HEK293 (cell line): ENCODE results near the gene SNCB.

ENCODE experiments used
- CTCF ChIA-PET: fragments of 350-600 bp; formaldehyde crosslinking; extraction: SDS; loops from one replicate; lab custom pipeline; 2021; ENCODE audit warnings: antibody characterized with exemption; lab: Yijun Ruan, JAX
- POLR2A ChIA-PET: fragments of 300-600 bp; formaldehyde crosslinking; extraction: SDS; loops from one replicate; lab custom pipeline; 2020; ENCODE audit warnings: antibody characterized with exemption, inconsistent platforms; lab: Yijun Ruan, JAX
- H3K27ac ChIP-seq: fragments of 200-500 bp; sonication (Bioruptor generic); 2 replicates; pipeline ENCODE4 v1.5.1; 2014; ENCODE audit warnings: low read depth, low read length, control low read depth, inconsistent platforms; ENCODE audit errors: extremely low read depth
- H3K36me3 ChIP-seq, 2 experiments: fragments of 200-500 bp in 1 of 2; sonication (Bioruptor generic) in 1 of 2; 1 replicate in 1 of 2; 2 replicates in 1 of 2; pipeline ENCODE4 v1.5.1; 2014 to 2017; ENCODE audit warnings: inconsistent platforms in 2 of 2, low read length in 2 of 2; ENCODE audit not compliant: control insufficient read depth in 2 of 2, insufficient read depth in 1 of 2
- H3K4me1 ChIP-seq: fragments of 200-500 bp; sonication (Bioruptor generic); 2 replicates; pipeline ENCODE4 v1.5.1; 2014; ENCODE audit warnings: mild to moderate bottlenecking, low read length, inconsistent platforms; ENCODE audit not compliant: control insufficient read depth, insufficient read depth
- H3K4me3 ChIP-seq: 2 replicates; pipeline ENCODE4 v1.5.1; 2011; ENCODE audit warnings: low read depth, mild to moderate bottlenecking, control low read depth, low read length, moderate library complexity
- H3K9me3 ChIP-seq: fragments of 200-500 bp; sonication (Bioruptor generic); 2 replicates; pipeline ENCODE4 v1.5.1; 2014; ENCODE audit warnings: low read depth, low read length, inconsistent platforms; ENCODE audit not compliant: control insufficient read depth, insufficient read depth
- GLIS1 ChIP-seq: fragments of 450-650 bp; formaldehyde crosslinking; IDR thresholded peaks from 2 replicates; pipeline ENCODE4 v1.5.1; 2016; ENCODE audit warnings: missing biosample characterization, missing genetic modification characterization
- GLIS2 ChIP-seq: fragments of 450-650 bp; formaldehyde crosslinking; IDR thresholded peaks from 2 replicates; pipeline ENCODE4 v1.5.1; 2016; ENCODE audit warnings: missing biosample characterization, missing genetic modification characterization
- IKZF3 ChIP-seq: fragments of 450-650 bp; IDR thresholded peaks from 2 replicates; pipeline ENCODE4 v1.5.0; 2018; ENCODE audit warnings: missing biosample characterization, mild to moderate bottlenecking, missing genetic modification characterization, moderate library complexity
- KLF10 ChIP-seq: fragments of 450-650 bp; IDR thresholded peaks from 2 replicates; pipeline ENCODE4 v1.5.1; 2018; ENCODE audit warnings: missing biosample characterization, mild to moderate bottlenecking, missing genetic modification characterization
- KLF9 ChIP-seq: fragments of 450-650 bp; formaldehyde crosslinking; IDR thresholded peaks from 2 replicates; pipeline ENCODE4 v1.5.1; 2016; ENCODE audit warnings: missing biosample characterization, missing genetic modification characterization, low read depth
- SP3 ChIP-seq: fragments of 450-650 bp; formaldehyde crosslinking; IDR thresholded peaks from 2 replicates; pipeline ENCODE4 v1.5.1; 2016; ENCODE audit warnings: missing biosample characterization, missing genetic modification characterization
- ZBTB1 ChIP-seq: fragments of 450-650 bp; formaldehyde crosslinking; IDR thresholded peaks from 2 replicates; pipeline ENCODE4 v1.5.1; 2016; ENCODE audit warnings: missing biosample characterization, missing genetic modification characterization
- ZBTB21 ChIP-seq: fragments of 450-650 bp; formaldehyde crosslinking; IDR thresholded peaks from 2 replicates; pipeline ENCODE4 v1.5.1; 2017; ENCODE audit warnings: missing biosample characterization, missing genetic modification characterization
- ZEB2 ChIP-seq: fragments of 450-650 bp; formaldehyde crosslinking; IDR thresholded peaks from 2 replicates; pipeline ENCODE4 v1.5.1; 2016; ENCODE audit warnings: missing biosample characterization, missing genetic modification characterization
- ZNF202 ChIP-seq: fragments of 450-650 bp; formaldehyde crosslinking; IDR thresholded peaks from 2 replicates; pipeline ENCODE4 v1.5.1; 2016; ENCODE audit warnings: missing biosample characterization, missing genetic modification characterization, borderline replicate concordance
- ZNF354C ChIP-seq: fragments of 450-650 bp; formaldehyde crosslinking; IDR thresholded peaks from 2 replicates; pipeline ENCODE4 v1.5.1; 2016; ENCODE audit warnings: missing biosample characterization, missing genetic modification characterization, low read depth, borderline replicate concordance
- ZNF600 ChIP-seq: fragments of 450-650 bp; formaldehyde crosslinking; IDR thresholded peaks from 2 replicates; pipeline ENCODE4 v1.5.1; 2016; ENCODE audit warnings: missing biosample characterization, missing genetic modification characterization
- ZNF777 ChIP-seq: fragments of 450-650 bp; formaldehyde crosslinking; IDR thresholded peaks from 2 replicates; pipeline ENCODE4 v1.5.1; 2017; ENCODE audit warnings: missing biosample characterization, missing genetic modification characterization, borderline replicate concordance
- ZSCAN30 ChIP-seq: fragments of 450-650 bp; IDR thresholded peaks from 2 replicates; pipeline ENCODE4 v1.5.1; 2018; ENCODE audit warnings: missing biosample characterization, mild to moderate bottlenecking, missing genetic modification characterization, moderate library complexity
- TF ChIP-seq, protein P1 (sequence below): fragments of 450-650 bp; formaldehyde crosslinking; IDR thresholded peaks from 2 replicates; pipeline ENCODE4 v1.5.1; 2016; ENCODE audit warnings: missing biosample characterization, missing genetic modification characterization
- TF ChIP-seq, protein P2 (sequence below): fragments of 450-650 bp; formaldehyde crosslinking; IDR thresholded peaks from 2 replicates; pipeline ENCODE4 v1.5.1; 2016; ENCODE audit warnings: missing biosample characterization, missing genetic modification characterization
- TF ChIP-seq, protein P3 (sequence below): fragments of 450-650 bp; formaldehyde crosslinking; IDR thresholded peaks from 2 replicates; pipeline ENCODE4 v1.5.1; 2016; ENCODE audit warnings: missing biosample characterization, missing genetic modification characterization
- TF ChIP-seq, protein P4 (sequence below): fragments of 450-650 bp; formaldehyde crosslinking; IDR thresholded peaks from 2 replicates; pipeline ENCODE4 v1.5.1; 2016; ENCODE audit warnings: missing biosample characterization, missing genetic modification characterization
- TF ChIP-seq, protein P5 (sequence below): fragments of 450-650 bp; formaldehyde crosslinking; IDR thresholded peaks from 2 replicates; pipeline ENCODE4 v1.5.1; 2017; ENCODE audit warnings: missing biosample characterization, missing genetic modification characterization
- TF ChIP-seq, protein P6 (sequence below): fragments of 450-650 bp; formaldehyde crosslinking; IDR thresholded peaks from 2 replicates; pipeline ENCODE4 v1.5.1; 2016; ENCODE audit warnings: missing biosample characterization, missing genetic modification characterization, low read depth
- TF ChIP-seq, protein P7 (sequence below): fragments of 450-650 bp; formaldehyde crosslinking; optimal IDR thresholded peaks from 2 replicates; pipeline ENCODE3; 2016; ENCODE audit warnings: missing biosample characterization, mild to moderate bottlenecking, missing genetic modification characterization

SNCB gene

DNA sequence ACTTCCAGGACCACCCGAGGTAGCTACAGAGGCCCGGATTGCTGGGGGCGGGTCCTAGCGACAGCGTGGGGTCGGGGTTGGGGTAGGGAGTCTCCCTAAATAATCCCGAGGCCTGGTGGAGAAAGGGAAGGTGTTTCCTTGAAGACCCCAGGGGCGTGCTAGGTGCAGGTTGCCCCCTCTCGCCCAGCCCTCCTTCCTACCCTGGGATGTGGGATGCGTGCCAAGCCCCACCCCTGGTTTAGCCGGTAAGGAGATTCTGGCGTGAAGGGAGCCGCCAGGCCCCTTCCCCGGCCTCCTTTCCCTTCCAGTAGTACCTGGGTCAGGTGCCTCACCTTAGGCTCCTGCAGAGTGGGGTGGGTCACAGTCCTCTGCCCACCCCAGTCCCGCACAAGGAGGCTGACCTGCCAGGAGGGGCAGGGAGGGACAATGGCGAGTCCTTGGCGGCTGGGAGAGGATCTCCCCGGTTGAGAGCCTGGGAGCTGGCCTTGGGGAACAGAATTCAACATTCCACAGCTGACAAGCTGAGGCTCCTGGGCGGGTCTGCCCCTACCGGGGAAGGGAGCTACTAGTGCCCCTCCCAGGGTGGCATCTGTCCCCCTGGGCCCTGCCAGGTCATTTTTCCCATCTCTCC, 17.6 kb upstream of the SNCB start (continued):
- TF ChIP-seq, protein P1, sequence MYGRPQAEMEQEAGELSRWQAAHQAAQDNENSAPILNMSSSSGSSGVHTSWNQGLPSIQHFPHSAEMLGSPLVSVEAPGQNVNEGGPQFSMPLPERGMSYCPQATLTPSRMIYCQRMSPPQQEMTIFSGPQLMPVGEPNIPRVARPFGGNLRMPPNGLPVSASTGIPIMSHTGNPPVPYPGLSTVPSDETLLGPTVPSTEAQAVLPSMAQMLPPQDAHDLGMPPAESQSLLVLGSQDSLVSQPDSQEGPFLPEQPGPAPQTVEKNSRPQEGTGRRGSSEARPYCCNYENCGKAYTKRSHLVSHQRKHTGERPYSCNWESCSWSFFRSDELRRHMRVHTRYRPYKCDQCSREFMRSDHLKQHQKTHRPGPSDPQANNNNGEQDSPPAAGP, result 0 out of 2 replicates have a peak, but pooled peaks have one; percentile 44
- TF ChIP-seq, protein P2, sequence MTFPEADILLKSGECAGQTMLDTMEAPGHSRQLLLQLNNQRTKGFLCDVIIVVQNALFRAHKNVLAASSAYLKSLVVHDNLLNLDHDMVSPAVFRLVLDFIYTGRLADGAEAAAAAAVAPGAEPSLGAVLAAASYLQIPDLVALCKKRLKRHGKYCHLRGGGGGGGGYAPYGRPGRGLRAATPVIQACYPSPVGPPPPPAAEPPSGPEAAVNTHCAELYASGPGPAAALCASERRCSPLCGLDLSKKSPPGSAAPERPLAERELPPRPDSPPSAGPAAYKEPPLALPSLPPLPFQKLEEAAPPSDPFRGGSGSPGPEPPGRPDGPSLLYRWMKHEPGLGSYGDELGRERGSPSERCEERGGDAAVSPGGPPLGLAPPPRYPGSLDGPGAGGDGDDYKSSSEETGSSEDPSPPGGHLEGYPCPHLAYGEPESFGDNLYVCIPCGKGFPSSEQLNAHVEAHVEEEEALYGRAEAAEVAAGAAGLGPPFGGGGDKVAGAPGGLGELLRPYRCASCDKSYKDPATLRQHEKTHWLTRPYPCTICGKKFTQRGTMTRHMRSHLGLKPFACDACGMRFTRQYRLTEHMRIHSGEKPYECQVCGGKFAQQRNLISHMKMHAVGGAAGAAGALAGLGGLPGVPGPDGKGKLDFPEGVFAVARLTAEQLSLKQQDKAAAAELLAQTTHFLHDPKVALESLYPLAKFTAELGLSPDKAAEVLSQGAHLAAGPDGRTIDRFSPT (tag by site-specific recombination), result no peak
- 0 out of 2 replicates have a peak, but pooled peaks have one; percentile 14 for TF ChIP-seq GLIS1 (tag by site-specific recombination)
- peak; percentile 40 for TF ChIP-seq SP3 (tag by site-specific recombination)
- TF ChIP-seq ZEB2 (tag by site-specific recombination), result no peak
- peak; percentile 38; the same call in 1 of the 2 replicates for TF ChIP-seq GLIS2 (tag by site-specific recombination)

DNA sequence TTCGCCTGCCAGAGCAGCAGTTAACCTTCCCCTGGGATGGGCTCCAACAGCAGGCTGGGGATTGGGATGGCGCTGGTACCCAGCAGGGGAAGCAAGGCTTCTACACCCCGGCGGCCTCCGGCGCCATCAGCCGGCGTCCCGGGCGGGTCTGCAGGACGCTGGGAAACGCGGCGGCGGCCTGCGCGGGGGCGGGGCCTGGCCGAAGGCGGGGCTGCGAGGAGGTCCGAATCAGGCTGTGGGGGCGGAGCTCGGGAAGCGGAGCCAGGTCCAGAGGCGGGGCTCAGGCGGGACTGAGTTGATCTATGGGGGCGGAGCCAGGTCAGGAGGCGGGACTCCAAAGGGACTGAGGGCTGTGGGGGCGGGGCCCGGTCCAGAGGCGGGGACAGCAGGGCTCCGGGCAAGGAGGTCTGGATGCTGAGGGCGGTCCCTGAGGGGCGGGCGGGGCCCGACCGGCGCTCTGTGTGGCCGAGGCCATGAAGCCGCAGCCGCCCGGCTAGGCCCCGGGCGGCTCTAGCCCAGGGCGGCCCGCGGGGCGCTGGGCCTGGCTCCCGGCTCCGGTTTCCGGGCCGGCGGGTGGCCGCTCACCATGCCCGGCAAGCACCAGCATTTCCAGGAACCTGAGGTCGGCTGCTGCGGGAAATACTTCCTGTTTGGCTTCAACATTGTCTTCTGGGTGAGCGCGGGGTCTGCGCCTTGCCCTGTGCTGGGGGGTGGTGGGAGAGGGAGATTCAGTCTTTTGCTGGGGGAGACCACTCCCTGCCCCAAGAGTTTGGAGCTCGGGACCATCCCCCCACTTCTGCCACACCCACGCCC, 16.9 kb upstream of the SNCB start, which contains the start of gene TSPAN17:
Gene TSPAN17 (plus strand): TSS at position 455 of the 813 bp plus-strand sequence. CDS start 132 bp downstream, at position 587.
- CTCF ChIA-PET, result interaction anchor here (0.5 to 2.7 kb wide), 11 partner anchors 13 to 1500 kb away, joined by 3 to 13 read pairs (median 4); no protein-coding TSS in a partner anchor
- Histone ChIP-seq H3K4me3 (peak within 1 kb of the TSS; percentile 64), H3K36me3 (no peaks in the 10 kb centered on the region), H3K27ac (peak within 1 kb of the TSS; percentile 66), H3K9me3 (no peaks in the 10 kb centered on the region), H3K4me1 (0 out of 2 replicates have a peak, but pooled peaks cover 2% of the 10 kb centered on the region)
- POLR2A ChIA-PET, result interaction anchor here (0.7 to 1.2 kb wide), 6 partner anchors 11 to 286 kb away, joined by 3 to 11 read pairs (median 6); partner anchors contain the start of genes EIF4E1B, RNF44 and SNCB
- TF ChIP-seq ZSCAN30 (tag by site-specific recombination) (peak; percentile 80; the same call in 1 of the 2 replicates), ZNF354C (tag by site-specific recombination) (no peak), ZBTB1 (tag by site-specific recombination) (no peak), IKZF3 (tag by site-specific recombination) (peak; percentile 67; the same call in 1 of the 2 replicates), ZNF777 (0 out of 2 replicates have a peak, but pooled peaks have one; percentile 31), ZBTB21 (tag by site-specific recombination) (no peak), ZNF600 (tag by site-specific recombination) (no peak), KLF10 (peak; percentile 63; the same call in 1 of the 2 replicates), ZNF202 (no peak), KLF9 (tag by site-specific recombination) (peak; percentile 60)
- TF ChIP-seq, protein P3, sequence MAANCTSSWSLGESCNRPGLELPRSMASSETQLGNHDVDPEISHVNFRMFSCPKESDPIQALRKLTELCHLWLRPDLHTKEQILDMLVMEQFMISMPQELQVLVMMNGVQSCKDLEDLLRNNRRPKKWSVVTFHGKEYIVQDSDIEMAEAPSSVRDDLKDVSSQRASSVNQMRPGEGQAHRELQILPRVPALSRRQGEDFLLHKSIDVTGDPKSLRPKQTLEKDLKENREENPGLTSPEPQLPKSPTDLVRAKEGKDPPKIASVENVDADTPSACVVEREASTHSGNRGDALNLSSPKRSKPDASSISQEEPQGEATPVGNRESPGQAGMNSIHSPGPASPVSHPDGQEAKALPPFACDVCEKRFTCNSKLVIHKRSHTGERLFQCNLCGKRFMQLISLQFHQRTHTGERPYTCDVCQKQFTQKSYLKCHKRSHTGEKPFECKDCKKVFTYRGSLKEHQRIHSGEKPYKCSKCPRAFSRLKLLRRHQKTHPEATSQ (tag by site-specific recombination), result 0 out of 2 replicates have a peak, but pooled peaks have one; percentile 33
- TF ChIP-seq, protein P4, sequence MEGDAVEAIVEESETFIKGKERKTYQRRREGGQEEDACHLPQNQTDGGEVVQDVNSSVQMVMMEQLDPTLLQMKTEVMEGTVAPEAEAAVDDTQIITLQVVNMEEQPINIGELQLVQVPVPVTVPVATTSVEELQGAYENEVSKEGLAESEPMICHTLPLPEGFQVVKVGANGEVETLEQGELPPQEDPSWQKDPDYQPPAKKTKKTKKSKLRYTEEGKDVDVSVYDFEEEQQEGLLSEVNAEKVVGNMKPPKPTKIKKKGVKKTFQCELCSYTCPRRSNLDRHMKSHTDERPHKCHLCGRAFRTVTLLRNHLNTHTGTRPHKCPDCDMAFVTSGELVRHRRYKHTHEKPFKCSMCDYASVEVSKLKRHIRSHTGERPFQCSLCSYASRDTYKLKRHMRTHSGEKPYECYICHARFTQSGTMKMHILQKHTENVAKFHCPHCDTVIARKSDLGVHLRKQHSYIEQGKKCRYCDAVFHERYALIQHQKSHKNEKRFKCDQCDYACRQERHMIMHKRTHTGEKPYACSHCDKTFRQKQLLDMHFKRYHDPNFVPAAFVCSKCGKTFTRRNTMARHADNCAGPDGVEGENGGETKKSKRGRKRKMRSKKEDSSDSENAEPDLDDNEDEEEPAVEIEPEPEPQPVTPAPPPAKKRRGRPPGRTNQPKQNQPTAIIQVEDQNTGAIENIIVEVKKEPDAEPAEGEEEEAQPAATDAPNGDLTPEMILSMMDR, result peak; percentile 39; the same call in 1 of the 2 replicates
- TF ChIP-seq, protein P5, sequence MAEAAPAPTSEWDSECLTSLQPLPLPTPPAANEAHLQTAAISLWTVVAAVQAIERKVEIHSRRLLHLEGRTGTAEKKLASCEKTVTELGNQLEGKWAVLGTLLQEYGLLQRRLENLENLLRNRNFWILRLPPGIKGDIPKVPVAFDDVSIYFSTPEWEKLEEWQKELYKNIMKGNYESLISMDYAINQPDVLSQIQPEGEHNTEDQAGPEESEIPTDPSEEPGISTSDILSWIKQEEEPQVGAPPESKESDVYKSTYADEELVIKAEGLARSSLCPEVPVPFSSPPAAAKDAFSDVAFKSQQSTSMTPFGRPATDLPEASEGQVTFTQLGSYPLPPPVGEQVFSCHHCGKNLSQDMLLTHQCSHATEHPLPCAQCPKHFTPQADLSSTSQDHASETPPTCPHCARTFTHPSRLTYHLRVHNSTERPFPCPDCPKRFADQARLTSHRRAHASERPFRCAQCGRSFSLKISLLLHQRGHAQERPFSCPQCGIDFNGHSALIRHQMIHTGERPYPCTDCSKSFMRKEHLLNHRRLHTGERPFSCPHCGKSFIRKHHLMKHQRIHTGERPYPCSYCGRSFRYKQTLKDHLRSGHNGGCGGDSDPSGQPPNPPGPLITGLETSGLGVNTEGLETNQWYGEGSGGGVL (tag by site-specific recombination), result peak; percentile 54; the same call in 1 of the 2 replicates
- TF ChIP-seq, protein P6, sequence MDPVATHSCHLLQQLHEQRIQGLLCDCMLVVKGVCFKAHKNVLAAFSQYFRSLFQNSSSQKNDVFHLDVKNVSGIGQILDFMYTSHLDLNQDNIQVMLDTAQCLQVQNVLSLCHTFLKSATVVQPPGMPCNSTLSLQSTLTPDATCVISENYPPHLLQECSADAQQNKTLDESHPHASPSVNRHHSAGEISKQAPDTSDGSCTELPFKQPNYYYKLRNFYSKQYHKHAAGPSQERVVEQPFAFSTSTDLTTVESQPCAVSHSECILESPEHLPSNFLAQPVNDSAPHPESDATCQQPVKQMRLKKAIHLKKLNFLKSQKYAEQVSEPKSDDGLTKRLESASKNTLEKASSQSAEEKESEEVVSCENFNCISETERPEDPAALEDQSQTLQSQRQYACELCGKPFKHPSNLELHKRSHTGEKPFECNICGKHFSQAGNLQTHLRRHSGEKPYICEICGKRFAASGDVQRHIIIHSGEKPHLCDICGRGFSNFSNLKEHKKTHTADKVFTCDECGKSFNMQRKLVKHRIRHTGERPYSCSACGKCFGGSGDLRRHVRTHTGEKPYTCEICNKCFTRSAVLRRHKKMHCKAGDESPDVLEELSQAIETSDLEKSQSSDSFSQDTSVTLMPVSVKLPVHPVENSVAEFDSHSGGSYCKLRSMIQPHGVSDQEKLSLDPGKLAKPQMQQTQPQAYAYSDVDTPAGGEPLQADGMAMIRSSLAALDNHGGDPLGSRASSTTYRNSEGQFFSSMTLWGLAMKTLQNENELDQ (tag by site-specific recombination), result no peak
- TF ChIP-seq, protein P7, sequence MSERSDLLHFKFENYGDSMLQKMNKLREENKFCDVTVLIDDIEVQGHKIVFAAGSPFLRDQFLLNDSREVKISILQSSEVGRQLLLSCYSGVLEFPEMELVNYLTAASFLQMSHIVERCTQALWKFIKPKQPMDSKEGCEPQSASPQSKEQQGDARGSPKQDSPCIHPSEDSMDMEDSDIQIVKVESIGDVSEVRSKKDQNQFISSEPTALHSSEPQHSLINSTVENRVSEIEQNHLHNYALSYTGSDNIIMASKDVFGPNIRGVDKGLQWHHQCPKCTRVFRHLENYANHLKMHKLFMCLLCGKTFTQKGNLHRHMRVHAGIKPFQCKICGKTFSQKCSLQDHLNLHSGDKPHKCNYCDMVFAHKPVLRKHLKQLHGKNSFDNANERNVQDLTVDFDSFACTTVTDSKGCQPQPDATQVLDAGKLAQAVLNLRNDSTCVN, result peak; percentile 20
